HG02938 (cell line): Measurements from ENCODE around the gene DCTD.

Source experiments
- ATAC-seq: cut with Tn5 transposase; IDR thresholded peaks from one replicate; pipeline ENCODE4 v1.9.1; 2021; ENCODE audit warnings: mild to moderate bottlenecking, moderate library complexity; ENCODE audit not compliant: unreplicated experiment

The DCTD gene

DNA sequence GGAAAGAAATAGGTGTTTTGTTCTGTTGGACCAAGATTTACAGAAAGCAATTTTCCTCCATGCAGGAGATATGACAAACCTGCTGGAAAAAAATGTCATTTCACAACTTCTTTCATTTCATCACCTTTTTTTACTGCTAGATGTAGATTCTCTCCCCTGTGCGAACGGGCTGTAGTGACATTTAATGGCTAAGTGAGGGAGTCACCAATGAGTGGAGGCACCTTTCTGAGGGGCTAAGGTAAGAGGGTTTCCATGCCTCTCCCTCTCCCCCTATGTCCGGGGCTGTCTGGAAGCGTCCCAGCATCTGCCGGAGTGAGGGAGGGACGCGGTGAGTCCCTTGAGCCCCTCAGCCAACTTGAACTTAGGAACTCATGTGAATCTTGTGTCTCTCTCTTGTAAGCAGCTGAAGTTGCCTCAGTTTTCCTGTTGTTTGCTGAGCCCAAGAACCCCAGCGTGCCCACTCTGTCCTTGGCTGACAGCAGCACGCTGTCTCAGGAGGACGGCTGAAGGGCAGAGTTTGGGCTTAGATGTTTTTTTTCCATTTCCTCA is 42.3 kb downstream of the DCTD start:
- no peak for ATAC-seq

DNA sequence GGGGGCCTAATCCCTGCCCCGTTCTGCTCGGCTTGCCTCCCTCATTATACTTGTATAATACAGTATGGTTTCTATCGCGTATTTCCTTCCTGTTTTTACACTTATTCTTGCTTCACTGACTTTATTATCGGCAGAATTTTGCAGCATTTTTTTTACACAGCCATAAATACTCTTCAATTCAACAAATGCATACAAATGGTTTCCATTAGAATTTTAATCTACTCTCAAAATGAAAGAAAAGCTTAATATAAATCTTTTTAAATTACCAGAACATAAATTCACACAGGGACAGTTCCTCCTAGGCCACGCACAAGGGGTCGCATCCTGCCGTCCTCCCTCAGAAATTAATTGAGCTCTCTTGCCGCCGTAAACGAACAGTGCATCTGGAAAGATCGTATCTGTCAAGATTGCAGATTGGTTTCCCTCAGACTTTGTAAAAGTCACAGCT is 42.9 kb downstream of the DCTD start:
- ATAC-seq = no peak

DNA sequence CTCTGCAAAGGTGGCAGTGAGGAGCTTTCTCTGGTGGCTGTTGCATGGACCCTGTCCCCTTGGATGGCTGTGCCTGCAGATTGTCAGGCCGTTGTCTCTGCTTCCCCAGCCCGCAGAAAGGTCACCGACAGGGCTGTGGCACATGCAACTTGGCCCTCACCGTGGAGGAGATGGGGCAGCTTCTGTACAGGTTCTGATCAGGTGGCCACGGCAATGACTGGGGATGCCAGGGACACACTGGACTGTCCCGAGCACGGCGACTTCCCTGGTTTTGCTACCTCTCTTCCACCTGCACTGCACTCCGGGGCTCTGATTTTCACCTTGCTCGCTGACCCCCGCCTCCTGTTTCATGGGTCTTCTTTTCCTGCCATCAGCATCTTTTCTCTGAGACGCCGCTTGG is 43.5 kb downstream of the DCTD start:
- no peak for ATAC-seq

DNA sequence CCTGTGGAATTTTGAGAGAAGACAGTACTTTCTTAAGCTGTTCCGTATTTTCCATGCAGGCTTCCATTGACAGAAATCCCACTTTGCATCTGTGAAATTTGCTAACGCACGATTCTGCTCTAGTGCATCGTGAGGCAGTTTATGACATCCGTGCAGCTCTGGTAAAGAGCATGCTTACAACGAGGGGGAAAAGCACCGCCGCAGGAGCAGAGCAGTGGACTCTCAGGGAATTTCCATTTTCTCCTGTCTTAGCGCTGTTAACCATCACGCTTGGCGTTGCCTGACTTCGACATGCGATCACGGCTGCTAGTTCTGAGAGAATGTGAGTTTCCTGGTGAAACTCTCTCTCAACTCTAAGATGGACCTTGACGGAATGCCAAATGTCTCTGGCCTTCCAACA is 43.9 kb downstream of the DCTD start:
- no peak for ATAC-seq

DNA sequence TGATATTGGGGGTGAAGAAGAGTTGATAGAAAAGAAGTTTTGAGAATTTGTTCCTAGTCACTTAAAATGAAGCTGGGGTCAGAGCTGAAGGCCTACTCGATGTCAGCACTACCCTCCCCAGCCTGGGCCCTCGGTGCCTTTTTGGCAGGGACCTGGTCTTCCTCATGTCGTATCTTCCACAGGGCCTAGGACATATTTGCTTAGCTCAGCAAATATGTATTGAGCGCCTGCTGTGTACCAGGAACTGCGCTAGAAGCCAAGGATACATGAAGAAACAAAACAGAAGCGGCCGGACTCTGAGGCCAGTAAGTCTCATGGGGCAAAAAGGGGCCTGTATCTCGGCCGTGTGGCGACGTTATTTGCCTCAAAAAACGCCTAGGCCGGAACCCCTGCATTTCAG is 44.3 kb downstream of the DCTD start:
- ATAC-seq = no peak

DNA sequence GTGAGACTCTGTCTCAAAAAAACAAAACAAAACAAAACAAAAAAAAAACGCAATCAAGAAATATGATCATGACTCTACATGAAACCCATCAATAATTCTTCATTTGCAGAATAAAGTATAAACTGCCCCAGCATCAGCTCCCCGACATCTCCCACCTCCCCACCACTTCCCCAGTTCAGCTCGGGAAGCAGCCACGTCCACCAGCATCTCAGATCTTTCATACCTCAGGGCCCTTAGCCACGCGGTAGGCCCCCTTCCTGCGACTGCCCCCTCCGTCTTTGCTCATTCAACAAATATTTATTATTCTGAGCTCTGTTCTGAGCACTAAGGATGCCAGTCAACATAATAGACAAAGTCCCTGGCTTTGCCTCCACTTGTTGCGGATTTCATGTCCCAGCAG is 45.6 kb downstream of the DCTD start:
- ATAC-seq = no peak

DNA sequence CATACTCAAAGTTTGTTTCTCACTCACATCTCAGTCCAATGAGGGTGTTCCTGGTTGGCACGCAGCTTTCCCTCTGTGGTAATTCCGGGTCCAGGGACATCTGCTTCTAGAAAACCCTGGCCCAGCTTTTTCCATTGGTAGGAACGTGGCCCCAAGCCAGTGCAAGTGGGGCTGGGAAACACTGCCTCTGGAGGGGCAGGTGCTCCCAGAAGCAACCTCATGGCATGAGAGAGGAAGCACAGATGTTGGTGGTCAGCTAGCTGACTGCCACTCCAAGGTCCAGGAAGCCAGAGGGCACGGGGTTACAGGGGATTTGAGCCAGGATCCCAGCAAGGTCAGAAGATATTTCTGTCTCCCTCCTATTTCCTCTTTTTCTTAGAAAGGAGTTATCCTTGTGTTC is 47.5 kb downstream of the DCTD start:
- ATAC-seq = no peak

DNA sequence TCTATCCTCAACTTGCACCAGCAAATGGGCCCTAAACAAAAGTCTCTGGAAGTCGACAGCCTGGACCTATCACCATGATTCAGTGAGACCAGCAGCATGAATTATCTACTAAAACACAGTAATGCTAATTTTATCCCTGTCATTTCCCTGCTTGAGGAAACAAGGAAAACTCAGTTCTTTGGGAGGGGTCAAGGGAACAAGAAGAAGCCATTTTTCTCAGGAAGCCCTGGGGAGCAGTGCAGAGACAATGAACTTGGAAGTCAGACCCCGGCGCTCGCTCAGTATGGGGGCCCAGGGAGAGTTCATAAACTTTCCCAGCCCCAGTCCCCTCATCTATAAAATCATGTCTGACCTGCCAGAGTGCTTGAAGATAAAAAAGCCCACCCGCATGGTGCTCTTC is 50.4 kb downstream of the DCTD start:
- no peak for ATAC-seq

DNA sequence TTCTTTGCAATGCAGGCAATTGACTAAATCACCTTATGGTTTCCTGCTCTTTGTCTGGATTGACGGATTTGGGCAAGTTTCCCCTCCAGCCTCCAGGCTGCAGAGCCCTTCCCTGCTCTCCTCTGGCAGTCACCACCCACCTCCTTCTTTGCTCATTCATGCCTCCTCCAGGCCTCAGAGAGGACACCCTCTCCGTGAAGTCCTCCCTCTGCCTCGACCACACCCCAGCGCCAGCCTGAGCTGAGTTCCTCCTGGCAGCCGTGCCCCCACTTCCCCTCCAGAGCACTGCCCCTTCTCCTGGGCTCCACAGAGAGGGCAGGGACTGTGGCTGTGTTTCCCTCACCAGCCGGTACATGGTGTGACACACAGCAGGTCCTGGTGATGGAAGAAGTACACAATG is 53.7 kb downstream of the DCTD start:
- ATAC-seq = no peak

DNA sequence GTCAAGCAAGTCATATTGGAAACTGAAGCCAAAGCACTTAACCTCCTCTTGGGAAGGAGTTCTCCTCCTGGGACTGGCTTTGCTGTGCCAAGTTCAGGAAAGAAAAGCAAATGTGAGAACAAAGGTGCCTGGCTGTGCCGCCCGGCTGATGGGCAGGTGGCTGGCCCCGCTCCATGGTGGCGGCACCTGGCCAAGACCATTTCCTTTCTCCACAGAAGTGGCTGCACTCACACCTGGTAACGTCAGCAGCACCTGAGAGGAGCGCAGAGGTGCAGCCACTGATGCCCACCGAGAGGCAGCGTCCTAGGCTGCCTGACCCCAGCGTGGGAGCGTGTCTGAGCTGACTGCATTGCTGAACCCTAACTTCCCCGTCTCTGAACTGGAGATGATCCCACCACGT is 54.3 kb downstream of the DCTD start:
- no peak for ATAC-seq

DNA sequence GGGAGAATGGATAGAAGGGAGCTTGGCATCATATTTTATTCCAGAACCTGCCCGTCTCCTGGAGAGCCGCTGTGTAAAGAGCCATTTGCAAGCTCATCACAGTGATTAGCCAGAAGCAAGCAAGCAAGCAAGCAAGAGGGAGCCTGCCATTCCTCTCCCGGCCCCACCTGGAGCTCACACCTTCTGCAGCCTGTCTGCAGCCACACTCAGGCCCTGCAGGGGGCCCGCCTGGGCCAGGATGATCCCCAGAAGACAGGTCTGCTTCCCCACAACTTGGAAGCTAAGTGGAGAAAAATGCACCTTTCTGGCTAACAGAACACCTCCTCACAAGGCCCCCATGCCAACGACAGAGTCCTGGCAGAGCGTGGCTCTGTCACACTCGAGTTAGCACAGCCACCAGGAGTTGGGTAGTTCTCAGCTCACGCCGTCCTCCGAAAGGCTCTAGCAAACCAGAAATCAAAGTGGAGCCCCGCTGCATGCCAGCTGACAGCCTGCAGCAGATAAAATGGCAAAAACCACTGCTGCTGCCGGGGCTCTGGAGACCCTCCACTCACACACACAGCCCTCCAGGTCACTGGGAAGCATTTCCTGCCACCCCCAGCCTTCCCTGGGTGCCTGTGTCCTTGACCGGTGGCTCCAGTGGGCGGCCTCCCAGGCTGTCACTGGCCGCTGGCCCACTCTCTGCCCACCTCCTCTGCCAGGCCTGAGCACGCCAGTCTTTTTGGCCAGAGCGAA is 54.9 kb downstream of the DCTD start:
- ATAC-seq = no peak

DNA sequence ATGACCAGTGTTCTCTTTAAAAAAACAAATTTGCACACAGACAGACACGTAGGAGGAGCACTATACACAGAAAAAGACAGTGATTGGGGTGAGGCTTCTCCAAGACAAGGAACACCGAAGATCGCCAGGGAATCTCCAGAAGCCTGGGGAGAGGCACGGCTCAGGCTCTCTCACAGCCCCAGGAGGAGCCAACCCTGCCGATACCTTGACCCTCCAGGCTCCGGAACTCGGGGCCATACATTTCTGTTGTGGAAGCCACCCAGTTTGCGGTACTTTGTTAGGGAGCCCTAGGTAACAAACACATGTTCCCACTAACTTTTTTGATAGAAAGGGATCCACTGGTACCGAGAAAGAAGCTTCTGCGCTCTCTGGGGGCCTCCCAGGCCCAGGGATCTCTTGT is 55.8 kb downstream of the DCTD start:
- no peak for ATAC-seq

DNA sequence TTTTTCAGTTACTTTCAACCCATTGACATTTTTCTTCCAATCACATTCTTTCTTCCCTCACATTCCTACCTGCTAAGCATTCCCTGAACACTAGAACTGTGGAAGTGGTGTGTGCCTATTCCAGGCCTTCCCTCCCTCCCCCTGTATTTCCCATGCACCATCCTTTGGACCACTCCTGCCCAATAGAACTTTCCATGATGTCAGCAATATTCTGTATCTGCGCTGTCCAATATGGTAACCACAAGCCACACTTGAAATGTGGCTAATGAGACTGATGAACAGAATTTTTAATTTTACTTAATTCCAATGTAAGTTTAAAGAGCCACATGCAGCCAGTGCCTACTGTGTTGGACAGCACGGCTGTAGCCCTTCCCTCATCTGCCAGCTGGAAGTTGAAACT is 57.5 kb downstream of the DCTD start:
- ATAC-seq = no peak

DNA sequence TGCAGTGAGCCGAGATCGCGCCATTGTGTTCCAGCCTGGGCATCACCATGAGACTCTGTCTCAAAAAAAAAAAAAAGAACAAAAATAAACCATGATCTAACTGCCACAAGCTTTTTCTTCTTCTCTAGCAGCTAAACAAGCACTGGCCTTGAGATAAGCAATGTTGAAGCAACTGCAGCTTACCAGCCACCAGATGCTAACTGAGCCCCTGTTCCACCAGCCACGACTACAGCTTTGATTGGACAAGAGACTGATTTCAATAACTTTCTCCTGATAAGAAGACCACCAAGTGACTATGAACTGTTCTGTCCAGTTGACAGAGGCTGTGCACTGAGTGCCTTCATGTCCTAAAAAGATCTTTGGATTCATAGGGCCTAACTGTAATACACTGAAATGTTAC is 58.5 kb downstream of the DCTD start:
- ATAC-seq = no peak

DNA sequence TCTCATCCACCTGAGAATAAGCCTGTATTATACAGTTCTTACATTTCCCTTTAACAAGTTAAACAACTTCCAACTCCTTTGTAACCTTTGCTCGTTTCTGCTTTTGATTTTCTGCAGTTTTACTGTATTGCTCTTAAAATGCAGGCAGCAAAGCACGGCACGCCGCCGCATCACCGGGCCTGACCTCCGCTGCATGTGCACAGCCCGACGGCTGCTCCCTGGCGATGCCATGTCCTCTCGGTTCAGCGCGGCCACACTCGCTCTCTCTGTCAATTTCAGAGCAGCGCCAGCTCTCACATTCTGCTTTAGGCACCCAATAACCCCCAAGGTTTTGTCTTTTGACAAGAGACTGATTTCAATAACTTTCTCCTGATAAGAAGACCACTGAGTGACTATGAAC is 60.3 kb downstream of the DCTD start:
- no peak for ATAC-seq

DNA sequence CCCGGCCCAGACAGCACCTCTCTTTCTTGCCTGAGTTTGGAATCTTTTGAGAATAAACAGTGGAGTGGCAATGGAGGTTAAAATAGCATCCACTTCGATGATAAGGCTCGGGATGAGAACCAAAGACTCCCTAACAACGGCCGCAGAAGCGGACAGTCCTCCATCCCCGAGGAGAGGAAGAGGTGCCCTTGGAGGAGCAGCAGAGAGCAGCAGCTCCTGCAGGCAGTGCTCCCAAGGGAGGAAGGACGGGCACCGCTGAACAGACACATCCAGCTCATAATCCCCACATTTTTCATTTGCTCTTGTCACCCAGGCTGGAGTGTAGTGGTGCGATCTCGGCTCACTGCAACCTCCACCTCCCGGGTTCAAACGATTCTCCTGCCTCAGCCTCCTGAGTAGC is 61.3 kb downstream of the DCTD start:
- ATAC-seq = no peak

DNA sequence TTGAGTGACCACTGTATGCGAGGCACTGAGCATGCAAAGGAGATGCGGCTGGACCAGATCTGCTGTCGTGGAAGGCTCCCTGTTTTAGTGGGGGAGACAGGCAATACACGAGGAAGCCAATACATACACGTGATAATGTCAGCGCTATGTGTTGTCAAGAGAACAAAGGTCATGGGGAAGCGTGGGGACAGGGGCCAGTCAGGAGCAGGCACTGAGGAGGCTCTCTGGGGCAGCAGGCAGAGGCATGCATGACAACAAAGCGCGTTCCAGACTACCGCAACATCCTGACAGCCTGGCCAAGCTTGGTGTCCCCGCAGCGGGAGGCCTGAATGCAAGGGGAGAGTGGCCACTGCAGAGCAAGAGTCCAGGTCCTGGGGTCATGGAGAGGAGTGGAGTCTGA is 61.9 kb downstream of the DCTD start:
- ATAC-seq = no peak

DNA sequence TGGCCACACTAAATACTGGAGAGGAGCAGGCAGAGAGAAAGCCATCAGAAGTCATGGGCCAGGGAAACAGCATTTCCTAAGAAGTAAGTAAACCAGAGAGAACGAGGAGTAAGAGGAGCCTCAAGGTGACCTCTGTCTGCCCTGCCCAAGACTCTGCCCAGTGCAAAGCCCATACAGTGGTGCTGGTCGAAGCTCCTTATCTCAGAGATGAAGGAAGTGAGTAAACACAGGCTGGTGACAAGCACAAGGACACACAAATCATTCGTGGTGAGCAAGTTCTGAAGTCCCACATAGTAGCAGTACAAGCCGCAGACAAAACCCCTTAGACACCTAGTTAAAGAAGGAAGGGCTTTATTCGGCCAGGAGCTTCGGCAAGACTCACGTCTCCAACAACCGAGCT is 62.7 kb downstream of the DCTD start:
- ATAC-seq = no peak

DNA sequence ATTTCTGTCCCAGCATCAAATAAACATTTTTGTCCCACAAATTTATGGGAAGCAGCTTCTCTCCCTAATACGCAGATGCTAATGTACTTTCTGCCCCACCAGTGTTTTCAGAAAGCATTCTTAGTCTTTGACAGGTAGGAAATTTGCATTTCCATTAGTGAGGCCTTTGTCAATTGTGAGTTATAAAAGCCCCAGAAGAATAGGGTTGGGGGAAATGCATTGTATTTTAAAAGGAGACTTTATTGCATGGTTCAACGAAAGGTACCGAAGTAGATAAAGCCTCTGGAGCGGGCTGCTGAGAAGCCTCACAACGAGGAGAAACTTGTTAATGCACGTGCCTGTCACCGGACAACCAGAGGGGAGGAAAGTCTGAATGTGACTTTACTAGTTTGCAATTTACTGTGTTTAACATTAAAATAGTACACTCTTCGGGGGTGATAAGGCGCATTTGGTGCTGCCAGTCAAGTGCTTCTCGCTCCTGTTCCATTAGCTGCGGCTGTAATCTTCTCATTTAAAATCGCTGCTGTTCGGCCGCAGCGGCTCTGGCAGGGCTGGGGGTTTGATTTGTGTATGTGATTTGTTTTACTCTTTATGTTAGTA is 63.4 kb downstream of the DCTD start:
- no peak for ATAC-seq

DNA sequence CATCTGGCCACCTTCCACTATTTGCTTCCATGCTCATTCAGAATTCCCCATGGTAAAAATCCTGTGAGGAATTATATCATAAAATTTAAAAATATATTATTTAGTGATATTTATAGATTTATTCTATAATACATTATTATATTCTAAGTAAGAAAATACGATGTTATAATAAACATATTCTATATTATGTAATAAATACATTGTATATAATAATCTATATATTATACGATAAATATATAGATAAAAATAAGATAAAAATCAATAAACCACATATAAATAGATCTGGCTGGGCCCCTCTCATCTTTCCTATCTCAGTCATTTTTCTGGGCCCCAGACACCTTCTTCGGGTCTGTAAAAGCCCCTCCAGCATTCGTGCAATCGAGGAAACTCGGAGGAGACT is 68.5 kb downstream of the DCTD start:
- no peak for ATAC-seq

DNA sequence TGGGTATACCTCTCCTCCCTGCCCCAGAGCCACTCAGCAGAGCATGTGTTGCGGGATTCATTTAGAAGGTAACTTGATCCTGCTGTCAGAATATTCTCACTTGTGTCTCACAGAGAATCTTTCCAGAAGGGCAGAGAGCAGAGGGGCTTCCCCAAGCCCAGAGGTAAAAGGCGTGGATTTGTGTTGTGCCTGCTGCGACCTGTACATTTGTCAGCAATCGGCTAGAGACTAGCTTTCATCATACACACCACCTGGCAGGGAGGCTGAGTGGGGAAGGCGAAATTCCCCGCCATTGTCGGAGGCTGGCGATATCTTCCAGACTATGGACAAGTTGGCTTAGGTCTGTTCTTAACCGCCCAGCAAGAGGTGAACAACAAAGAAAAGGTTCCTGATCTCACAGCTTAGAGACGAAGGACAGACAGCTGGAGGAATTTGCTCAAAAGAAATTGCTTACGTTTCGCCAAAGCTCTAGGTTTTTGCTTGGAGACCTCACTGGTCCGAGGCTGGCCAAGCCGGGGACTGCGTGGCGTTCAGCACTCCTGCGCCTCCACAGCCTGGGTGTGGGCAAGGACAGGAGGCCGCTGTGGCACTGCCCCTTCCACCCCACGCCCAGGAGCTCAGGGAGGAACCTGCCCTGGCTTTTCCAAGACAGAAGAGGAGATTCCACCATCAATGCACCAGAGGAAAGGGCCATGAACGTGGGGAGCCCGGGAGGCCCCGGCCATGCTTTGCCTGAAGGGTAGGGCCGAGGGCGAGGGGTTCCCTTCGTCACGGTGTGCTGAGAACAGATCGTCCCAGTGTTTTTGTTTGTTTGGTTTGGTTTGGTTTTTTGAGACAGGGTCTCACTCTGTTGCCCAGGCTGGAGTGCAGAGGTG is 69.4 kb downstream of the DCTD start:
- no peak for ATAC-seq

DNA sequence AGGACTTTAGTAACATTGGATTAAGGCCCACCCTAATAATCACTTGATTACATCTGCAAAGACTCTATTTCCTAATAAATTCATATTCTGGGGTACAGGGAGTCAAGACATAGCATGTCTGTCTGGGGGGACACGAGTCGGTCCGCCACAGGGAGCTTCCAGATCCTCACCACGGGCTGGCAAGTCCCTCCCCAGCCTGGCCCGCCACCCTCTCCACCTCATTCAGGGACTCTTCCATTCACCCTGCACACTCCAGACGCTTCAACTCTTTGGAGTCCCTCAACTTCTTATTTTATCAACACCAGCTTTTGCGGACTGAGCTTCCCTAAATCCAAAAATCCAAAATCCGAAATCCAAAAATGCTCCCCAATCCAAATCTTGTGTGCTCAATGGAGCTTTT is 71.2 kb downstream of the DCTD start:
- no peak for ATAC-seq
